ENCODE results near the gene SIDT1.

DNA sequence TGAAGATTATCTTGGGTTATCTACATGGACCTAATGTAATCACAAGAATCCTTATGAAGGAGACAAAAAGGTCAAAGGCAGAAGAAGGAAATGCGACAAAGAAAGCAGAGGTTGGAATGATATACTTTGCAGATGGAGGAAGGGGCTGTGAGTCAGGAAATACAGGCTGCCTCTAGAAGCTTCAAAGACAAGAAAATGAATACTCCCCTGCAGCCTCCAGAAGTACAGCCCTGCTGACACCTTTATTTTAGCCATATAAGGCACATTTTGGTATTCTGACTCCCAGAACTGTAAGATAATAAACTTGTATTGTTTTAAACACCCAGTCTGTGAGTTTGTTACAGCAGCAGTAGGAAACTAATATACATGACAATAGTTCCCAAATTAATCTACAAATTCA lies 58.6 kb downstream of the SIDT1 start:
- TF ChIP-seq, protein P1, sequence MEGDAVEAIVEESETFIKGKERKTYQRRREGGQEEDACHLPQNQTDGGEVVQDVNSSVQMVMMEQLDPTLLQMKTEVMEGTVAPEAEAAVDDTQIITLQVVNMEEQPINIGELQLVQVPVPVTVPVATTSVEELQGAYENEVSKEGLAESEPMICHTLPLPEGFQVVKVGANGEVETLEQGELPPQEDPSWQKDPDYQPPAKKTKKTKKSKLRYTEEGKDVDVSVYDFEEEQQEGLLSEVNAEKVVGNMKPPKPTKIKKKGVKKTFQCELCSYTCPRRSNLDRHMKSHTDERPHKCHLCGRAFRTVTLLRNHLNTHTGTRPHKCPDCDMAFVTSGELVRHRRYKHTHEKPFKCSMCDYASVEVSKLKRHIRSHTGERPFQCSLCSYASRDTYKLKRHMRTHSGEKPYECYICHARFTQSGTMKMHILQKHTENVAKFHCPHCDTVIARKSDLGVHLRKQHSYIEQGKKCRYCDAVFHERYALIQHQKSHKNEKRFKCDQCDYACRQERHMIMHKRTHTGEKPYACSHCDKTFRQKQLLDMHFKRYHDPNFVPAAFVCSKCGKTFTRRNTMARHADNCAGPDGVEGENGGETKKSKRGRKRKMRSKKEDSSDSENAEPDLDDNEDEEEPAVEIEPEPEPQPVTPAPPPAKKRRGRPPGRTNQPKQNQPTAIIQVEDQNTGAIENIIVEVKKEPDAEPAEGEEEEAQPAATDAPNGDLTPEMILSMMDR (IDR thresholded peaks at IDR 0.05) = no peak
- no peak for TF ChIP-seq EZH2phosphoT487 (IDR thresholded peaks at IDR 0.05)
- no peak for TF ChIP-seq EZH2 (IDR thresholded peaks at IDR 0.05)

Data from neural progenitor cell (in vitro differentiated cells).